HEK293 (cell line): ENCODE data around the gene WWOX.

ENCODE experiments used
- CTCF ChIA-PET: fragments of 350-600 bp; formaldehyde crosslinking; extraction: SDS; loops from one replicate; lab custom pipeline; 2021; ENCODE audit warnings: antibody characterized with exemption; lab: Yijun Ruan, JAX
- POLR2A ChIA-PET: fragments of 300-600 bp; formaldehyde crosslinking; extraction: SDS; loops from one replicate; lab custom pipeline; 2020; ENCODE audit warnings: antibody characterized with exemption, inconsistent platforms; lab: Yijun Ruan, JAX
- H3K27ac ChIP-seq: fragments of 200-500 bp; sonication (Bioruptor generic); 2 replicates; pipeline ENCODE4 v1.5.1; 2014; ENCODE audit warnings: low read depth, low read length, control low read depth, inconsistent platforms; ENCODE audit errors: extremely low read depth
- H3K36me3 ChIP-seq, 2 experiments: fragments of 200-500 bp in 1 of 2; sonication (Bioruptor generic) in 1 of 2; 1 replicate in 1 of 2; 2 replicates in 1 of 2; pipeline ENCODE4 v1.5.1; 2014 to 2017; ENCODE audit warnings: inconsistent platforms in 2 of 2, low read length in 2 of 2; ENCODE audit not compliant: control insufficient read depth in 2 of 2, insufficient read depth in 1 of 2
- H3K4me1 ChIP-seq: fragments of 200-500 bp; sonication (Bioruptor generic); 2 replicates; pipeline ENCODE4 v1.5.1; 2014; ENCODE audit warnings: mild to moderate bottlenecking, low read length, inconsistent platforms; ENCODE audit not compliant: control insufficient read depth, insufficient read depth
- H3K4me3 ChIP-seq: 2 replicates; pipeline ENCODE4 v1.5.1; 2011; ENCODE audit warnings: low read depth, mild to moderate bottlenecking, control low read depth, low read length, moderate library complexity
- H3K9me3 ChIP-seq: fragments of 200-500 bp; sonication (Bioruptor generic); 2 replicates; pipeline ENCODE4 v1.5.1; 2014; ENCODE audit warnings: low read depth, low read length, inconsistent platforms; ENCODE audit not compliant: control insufficient read depth, insufficient read depth
- FEZF1 ChIP-seq: fragments of 450-650 bp; formaldehyde crosslinking; IDR thresholded peaks from 2 replicates; pipeline ENCODE4 v1.5.1; 2016; ENCODE audit warnings: missing biosample characterization, missing genetic modification characterization
- KLF8 ChIP-seq: fragments of 450-650 bp; formaldehyde crosslinking; IDR thresholded peaks from 2 replicates; pipeline ENCODE4 v1.5.1; 2016; ENCODE audit warnings: missing biosample characterization, missing genetic modification characterization
- MEIS1 ChIP-seq: sonication (generic); formaldehyde crosslinking; IDR thresholded peaks from 2 replicates; pipeline ENCODE4 v1.8.1; 2022; ENCODE audit warnings: missing genetic modification reagents, mild to moderate bottlenecking, borderline replicate concordance
- TSHZ1 ChIP-seq: fragments of 450-650 bp; formaldehyde crosslinking; IDR thresholded peaks from 2 replicates; pipeline ENCODE4 v1.5.1; 2016; ENCODE audit warnings: missing biosample characterization, missing genetic modification characterization, borderline replicate concordance
- ZNF146 ChIP-seq: fragments of 450-650 bp; formaldehyde crosslinking; IDR thresholded peaks from 2 replicates; pipeline ENCODE4 v1.5.1; 2016; ENCODE audit warnings: missing biosample characterization, missing genetic modification characterization
- ZNF26 ChIP-seq: fragments of 450-650 bp; formaldehyde crosslinking; IDR thresholded peaks from 2 replicates; pipeline ENCODE4 v1.5.1; 2016; ENCODE audit warnings: missing biosample characterization, missing genetic modification characterization
- ZNF416 ChIP-seq: fragments of 450-650 bp; formaldehyde crosslinking; IDR thresholded peaks from 2 replicates; pipeline ENCODE4 v1.5.1; 2016; ENCODE audit warnings: missing biosample characterization, missing genetic modification characterization
- ZNF549 ChIP-seq: fragments of 450-650 bp; IDR thresholded peaks from 2 replicates; pipeline ENCODE4 v1.5.1; 2018; ENCODE audit warnings: missing biosample characterization, missing genetic modification characterization, mild to moderate bottlenecking, inconsistent platforms, moderate library complexity
- ZNF626 ChIP-seq: fragments of 450-650 bp; sonication (Bioruptor Pico); formaldehyde crosslinking; IDR thresholded peaks from 2 replicates; pipeline ENCODE4 v1.5.1; 2018; ENCODE audit warnings: missing biosample characterization, missing genetic modification characterization, inconsistent platforms
- TF ChIP-seq, protein P1 (sequence below): fragments of 450-650 bp; formaldehyde crosslinking; IDR thresholded peaks from 2 replicates; pipeline ENCODE4 v1.5.1; 2017; ENCODE audit warnings: missing biosample characterization, missing genetic modification characterization

WWOX gene

GRCh38 chr16:79018650-79019429 is 919.4 kb downstream of the WWOX start:
- Histone ChIP-seq H3K4me1 (no peaks in the 10 kb centered on the region), H3K4me3 (no peak overlapping the region), H3K27ac (no peak overlapping the region), H3K36me3 (no peaks in the 10 kb centered on the region), H3K9me3 (no peaks in the 10 kb centered on the region)
- ChIA-PET CTCF (interaction anchor here (0.6 kb wide), 1 partner anchor 144 kb away, joined by 3 read pairs; no protein-coding TSS in a partner anchor), POLR2A (no interaction called here)
- TF ChIP-seq MEIS1 (CRISPR knock-in tag) (no peak), ZNF26 (tag by site-specific recombination) (no peak), ZNF146 (tag by site-specific recombination) (no peak), FEZF1 (tag by site-specific recombination) (no peak), ZNF549 (tag by site-specific recombination) (no peak), ZNF626 (tag by site-specific recombination) (no peak), ZNF416 (no peak), KLF8 (tag by site-specific recombination) (no peak)

DNA sequence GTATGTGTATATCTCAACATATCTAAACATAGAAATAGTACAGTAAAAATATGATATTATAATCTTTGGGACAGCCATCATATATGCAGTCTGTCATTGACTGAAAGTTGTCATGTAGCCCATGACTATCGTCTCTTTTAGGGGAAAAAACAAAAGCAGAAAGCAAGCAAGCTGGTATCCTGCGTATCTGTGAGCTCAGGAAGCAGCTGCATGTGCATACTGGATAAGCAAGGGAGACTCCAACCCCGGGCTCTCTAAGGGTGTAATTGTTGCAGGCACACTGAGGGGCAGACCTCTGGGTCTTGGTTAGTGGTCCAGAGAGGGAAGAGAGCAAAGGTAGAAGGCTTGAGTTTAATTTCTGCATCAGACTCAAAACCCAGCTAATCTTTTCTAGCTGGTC is 920.0 kb downstream of the WWOX start:
- ChIA-PET CTCF (interaction anchor here (0.6 kb wide), 1 partner anchor 144 kb away, joined by 3 read pairs; no protein-coding TSS in a partner anchor), POLR2A (no interaction called here)

More for the DNA sequence above, 920.0 kb downstream of the WWOX start:
- Histone ChIP-seq H3K4me3 (no peak overlapping the region), H3K36me3 (no peaks in the 10 kb centered on the region), H3K4me1 (no peaks in the 10 kb centered on the region), H3K27ac (no peak overlapping the region), H3K9me3 (no peaks in the 10 kb centered on the region)
- no peak for TF ChIP-seq TSHZ1 (tag by site-specific recombination)
- TF ChIP-seq, protein P1, sequence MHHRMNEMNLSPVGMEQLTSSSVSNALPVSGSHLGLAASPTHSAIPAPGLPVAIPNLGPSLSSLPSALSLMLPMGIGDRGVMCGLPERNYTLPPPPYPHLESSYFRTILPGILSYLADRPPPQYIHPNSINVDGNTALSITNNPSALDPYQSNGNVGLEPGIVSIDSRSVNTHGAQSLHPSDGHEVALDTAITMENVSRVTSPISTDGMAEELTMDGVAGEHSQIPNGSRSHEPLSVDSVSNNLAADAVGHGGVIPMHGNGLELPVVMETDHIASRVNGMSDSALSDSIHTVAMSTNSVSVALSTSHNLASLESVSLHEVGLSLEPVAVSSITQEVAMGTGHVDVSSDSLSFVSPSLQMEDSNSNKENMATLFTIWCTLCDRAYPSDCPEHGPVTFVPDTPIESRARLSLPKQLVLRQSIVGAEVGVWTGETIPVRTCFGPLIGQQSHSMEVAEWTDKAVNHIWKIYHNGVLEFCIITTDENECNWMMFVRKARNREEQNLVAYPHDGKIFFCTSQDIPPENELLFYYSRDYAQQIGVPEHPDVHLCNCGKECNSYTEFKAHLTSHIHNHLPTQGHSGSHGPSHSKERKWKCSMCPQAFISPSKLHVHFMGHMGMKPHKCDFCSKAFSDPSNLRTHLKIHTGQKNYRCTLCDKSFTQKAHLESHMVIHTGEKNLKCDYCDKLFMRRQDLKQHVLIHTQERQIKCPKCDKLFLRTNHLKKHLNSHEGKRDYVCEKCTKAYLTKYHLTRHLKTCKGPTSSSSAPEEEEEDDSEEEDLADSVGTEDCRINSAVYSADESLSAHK (tag by site-specific recombination) = no peak
